ENCODE results near the gene CELF1.

DNA sequence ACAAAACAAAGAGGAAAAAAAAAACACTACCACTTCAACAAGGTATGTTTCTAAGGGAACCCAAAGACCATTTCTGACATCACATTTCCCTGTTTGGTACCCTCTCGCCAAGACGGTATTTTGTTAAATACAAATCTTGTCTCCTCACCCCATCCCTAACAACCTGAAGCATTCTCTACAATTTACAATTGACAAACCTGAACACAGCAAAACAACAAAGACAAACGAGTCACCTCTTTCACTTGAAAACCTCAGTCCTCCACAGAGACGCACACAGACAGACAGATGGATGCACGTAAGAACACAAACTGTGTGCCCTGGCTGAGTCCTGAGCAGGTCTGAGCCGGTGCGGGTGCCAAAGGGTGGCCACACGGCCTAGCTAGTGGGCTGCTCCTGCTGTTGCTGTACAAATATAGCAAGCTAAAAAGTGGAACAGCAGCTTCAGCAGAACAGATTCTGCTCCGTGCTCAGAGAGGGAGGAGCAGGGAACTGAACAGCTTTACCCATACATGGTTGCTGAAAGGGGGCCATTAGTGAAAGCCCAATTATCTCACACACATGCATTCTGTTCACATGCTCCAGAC, 28.5 kb downstream of the CELF1 start:
- TF ChIP-seq, protein P1, sequence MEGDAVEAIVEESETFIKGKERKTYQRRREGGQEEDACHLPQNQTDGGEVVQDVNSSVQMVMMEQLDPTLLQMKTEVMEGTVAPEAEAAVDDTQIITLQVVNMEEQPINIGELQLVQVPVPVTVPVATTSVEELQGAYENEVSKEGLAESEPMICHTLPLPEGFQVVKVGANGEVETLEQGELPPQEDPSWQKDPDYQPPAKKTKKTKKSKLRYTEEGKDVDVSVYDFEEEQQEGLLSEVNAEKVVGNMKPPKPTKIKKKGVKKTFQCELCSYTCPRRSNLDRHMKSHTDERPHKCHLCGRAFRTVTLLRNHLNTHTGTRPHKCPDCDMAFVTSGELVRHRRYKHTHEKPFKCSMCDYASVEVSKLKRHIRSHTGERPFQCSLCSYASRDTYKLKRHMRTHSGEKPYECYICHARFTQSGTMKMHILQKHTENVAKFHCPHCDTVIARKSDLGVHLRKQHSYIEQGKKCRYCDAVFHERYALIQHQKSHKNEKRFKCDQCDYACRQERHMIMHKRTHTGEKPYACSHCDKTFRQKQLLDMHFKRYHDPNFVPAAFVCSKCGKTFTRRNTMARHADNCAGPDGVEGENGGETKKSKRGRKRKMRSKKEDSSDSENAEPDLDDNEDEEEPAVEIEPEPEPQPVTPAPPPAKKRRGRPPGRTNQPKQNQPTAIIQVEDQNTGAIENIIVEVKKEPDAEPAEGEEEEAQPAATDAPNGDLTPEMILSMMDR (IDR thresholded peaks at IDR 0.05), result no peak
- TF ChIP-seq ZFX (IDR thresholded peaks at IDR 0.05; ENCODE audit: borderline replicate concordance), result no peak

All from 22Rv1 (cell line).